Activated naive CD4-positive, alpha-beta T cell treated with anti-CD3 and anti-CD28 coated beads for 36 hours (primary cell): ENCODE measurements around the gene PIEZO1. TPM values are rescaled to one million over a fixed set of nuclear protein-coding genes. Genes with fewer than 3 reads are reported as not detected.
A peak's percentile ranks its signal among the peaks of the same experiment; 100 is the strongest.

Experiments used
- CTCF ChIA-PET: fragments of 350-600 bp; sonication (Branson Sonifier 250); formaldehyde crosslinking; loops from one replicate; lab custom pipeline; 2021; ENCODE audit warnings: antibody characterized with exemption; lab: Charles Lee
- DNase-seq: peaks from one replicate; pipeline ENCODE4 v3.0.0-alpha.2; 2020
- H3K27ac Mint-ChIP-seq: one replicate; pipeline ENCODE4 v1.8.0; 2021; ENCODE audit warnings: mild to moderate bottlenecking, mixed read lengths
- H3K27me3 Mint-ChIP-seq: one replicate; pipeline ENCODE4 v1.8.0; 2021; ENCODE audit warnings: low read depth, mixed read lengths
- H3K36me3 Mint-ChIP-seq: one replicate; pipeline ENCODE4 v1.8.0; 2021; ENCODE audit warnings: low read depth, mixed read lengths
- H3K4me1 Mint-ChIP-seq: one replicate; pipeline ENCODE4 v1.8.0; 2021; ENCODE audit warnings: low read depth, mixed read lengths
- H3K4me3 Mint-ChIP-seq: one replicate; pipeline ENCODE4 v1.8.0; 2021; ENCODE audit warnings: mild to moderate bottlenecking, moderate library complexity, mixed read lengths
- H3K9me3 Mint-ChIP-seq: one replicate; pipeline ENCODE4 v1.8.0; 2021; ENCODE audit warnings: mixed read lengths
- intact Hi-C: fragments of 100-400 bp; cut with micrococcal nuclease; formaldehyde crosslinking; loops from one replicate; pipeline ENCODE4 v1.15.1; 2023
- total RNA-seq, 2 experiments: library from RNA; stranded (reverse); gene quantifications; one replicate each; pipeline ENCODE4 v1.2.3, GENCODE V29; 2021

Gene PIEZO1
- total RNA-seq, 2 experiments from 2014 or later: 78.2 to 80.1 TPM

GRCh38 chr16:88700322-88700635, 84.7 kb downstream of the PIEZO1 start:
- intact Hi-C loops: loop anchor here (2.0 to 10.0 kb wide), 4 partner anchors 63 to 395 kb away; partner anchors contain the start of genes ACSF3, CDT1, IL17C and ZFPM1
- peak overlapping the region; percentile 98 for H3K27ac Mint-ChIP-seq
- peak overlapping the region; percentile 84 for H3K4me3 Mint-ChIP-seq
- CTCF ChIA-PET: interaction anchor here (1.1 kb wide), 1 partner anchor 8 kb away, joined by 3 read pairs; no protein-coding TSS in a partner anchor
- H3K9me3 Mint-ChIP-seq: no peaks in the 10 kb centered on the region
- H3K36me3 Mint-ChIP-seq: peaks cover 26% of the 10 kb centered on the region
- DNase-seq: no peak
- no peaks in the 10 kb centered on the region for H3K27me3 Mint-ChIP-seq
- H3K4me1 Mint-ChIP-seq: peaks cover 69% of the 10 kb centered on the region

- intact Hi-C loops: no loop called here
- H3K4me1 Mint-ChIP-seq: peaks cover 58% of the 10 kb centered on the region
- peaks cover 24% of the 10 kb centered on the region for H3K36me3 Mint-ChIP-seq
- no peak overlapping the region for H3K27ac Mint-ChIP-seq
- no peaks in the 10 kb centered on the region for H3K9me3 Mint-ChIP-seq
- no peak overlapping the region for H3K4me3 Mint-ChIP-seq
- CTCF ChIA-PET: interaction anchor here (1.8 kb wide), 1 partner anchor 12 kb away, joined by 6 read pairs; the partner anchor contains the start of gene SNAI3
- DNase-seq: no peak
- no peaks in the 10 kb centered on the region for H3K27me3 Mint-ChIP-seq
These were observed 85.8 kb downstream of the PIEZO1 start for GRCh38 chr16:88699180-88699579.

- intact Hi-C loops: no loop called here
These were observed 86.4 kb downstream of the PIEZO1 start for GRCh38 chr16:88698646-88699045.

DNA sequence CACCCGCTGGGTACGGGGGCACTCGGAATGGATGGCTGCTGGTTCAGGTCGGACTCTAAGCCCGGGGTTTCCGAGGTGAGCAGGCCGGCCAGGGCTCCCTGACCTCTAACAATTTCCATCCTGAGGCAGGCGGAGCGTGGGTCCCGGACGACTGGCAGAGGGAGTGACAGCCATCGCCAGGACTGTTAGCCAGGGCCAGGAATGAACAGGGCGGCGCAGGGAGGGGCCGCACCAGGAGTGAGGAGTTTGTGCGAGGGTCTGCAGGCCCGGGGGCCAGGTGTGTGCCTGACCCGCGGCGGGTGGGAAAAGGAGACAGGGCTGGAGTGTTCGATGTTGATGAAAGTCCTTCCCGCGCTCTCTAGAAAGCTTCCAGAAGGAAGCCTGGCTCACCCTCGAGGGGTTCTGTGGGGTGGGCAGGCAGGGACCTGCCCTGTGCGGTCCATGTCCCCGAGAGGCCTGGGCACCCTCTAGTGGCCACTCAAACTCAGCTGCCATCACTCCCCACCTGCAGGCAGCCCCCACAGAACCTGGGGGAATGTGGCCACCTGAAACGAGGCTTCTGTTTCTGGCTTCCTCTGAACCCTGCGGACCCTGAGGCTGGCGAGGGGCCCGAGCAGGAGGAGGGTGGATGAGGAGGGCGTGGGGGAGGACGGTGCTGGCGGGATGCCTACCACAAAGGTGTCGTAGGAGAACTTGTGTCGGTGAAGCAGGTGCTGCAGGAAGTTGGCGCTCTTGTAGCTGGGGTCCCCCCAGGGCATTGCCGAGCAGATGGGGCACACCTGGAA, 87.0 kb downstream of the PIEZO1 start:
- DNase-seq: peak; percentile 48

More at GRCh38 chr16:88698646-88699045, 86.4 kb downstream of the PIEZO1 start:
- Mint-ChIP-seq H3K36me3 (peaks cover 22% of the 10 kb centered on the region), H3K4me3 (no peak overlapping the region), H3K9me3 (no peaks in the 10 kb centered on the region), H3K4me1 (peaks cover 53% of the 10 kb centered on the region), H3K27ac (no peak overlapping the region), H3K27me3 (no peaks in the 10 kb centered on the region)
- no peak for DNase-seq
- CTCF ChIA-PET: interaction anchor here (0.6 to 1.8 kb wide), 2 partner anchors 12 to 811 kb away, joined by 3 to 6 read pairs; partner anchors contain the start of gene SNAI3

GRCh38 chr16:88697116-88697830, 87.7 kb downstream of the PIEZO1 start:
- no peak for DNase-seq
- intact Hi-C loops: no loop called here
- Mint-ChIP-seq H3K27me3 (no peaks in the 10 kb centered on the region), H3K4me1 (peaks cover 51% of the 10 kb centered on the region), H3K36me3 (peaks cover 15% of the 10 kb centered on the region), H3K27ac (no peak overlapping the region), H3K9me3 (no peaks in the 10 kb centered on the region), H3K4me3 (no peak overlapping the region)
- CTCF ChIA-PET: interaction anchor here (1.8 kb wide), 1 partner anchor 10 kb away, joined by 6 read pairs; the partner anchor contains the start of gene SNAI3

More for the DNA sequence above, 87.0 kb downstream of the PIEZO1 start:
- Mint-ChIP-seq H3K4me3 (no peak overlapping the region), H3K36me3 (peaks cover 19% of the 10 kb centered on the region), H3K27ac (no peak overlapping the region), H3K27me3 (no peaks in the 10 kb centered on the region), H3K4me1 (peaks cover 51% of the 10 kb centered on the region), H3K9me3 (no peaks in the 10 kb centered on the region)
- intact Hi-C loops: no loop called here
- CTCF ChIA-PET: interaction anchor here (0.6 to 1.8 kb wide), 2 partner anchors 11 to 812 kb away, joined by 3 to 6 read pairs; partner anchors contain the start of gene SNAI3

DNA sequence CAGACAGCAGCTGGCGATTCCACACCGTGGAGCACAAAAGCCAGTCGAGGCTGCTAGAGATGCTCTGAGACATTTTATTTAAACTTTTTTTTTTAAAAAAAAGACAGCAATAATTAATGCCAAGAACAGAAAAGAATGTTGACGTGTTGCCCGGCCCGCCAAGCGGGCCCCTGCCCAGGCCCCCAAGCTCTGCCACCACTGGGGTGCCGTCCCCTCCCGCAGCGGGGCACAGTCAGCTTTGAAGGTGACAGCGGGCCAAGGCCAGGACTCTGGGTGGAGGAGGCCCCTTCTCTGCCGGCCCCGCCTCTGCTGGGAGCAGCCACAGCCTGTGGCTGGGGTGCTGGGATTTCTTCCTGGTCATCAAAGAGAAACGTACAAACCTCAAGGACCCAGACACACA, 88.6 kb downstream of the PIEZO1 start:
- CTCF ChIA-PET: no interaction called here
- Mint-ChIP-seq H3K4me1 (peaks cover 51% of the 10 kb centered on the region), H3K4me3 (no peak overlapping the region), H3K27me3 (no peaks in the 10 kb centered on the region), H3K27ac (no peak overlapping the region), H3K9me3 (no peaks in the 10 kb centered on the region), H3K36me3 (peaks cover 15% of the 10 kb centered on the region)
- intact Hi-C loops: no loop called here
- no peak for DNase-seq

DNA sequence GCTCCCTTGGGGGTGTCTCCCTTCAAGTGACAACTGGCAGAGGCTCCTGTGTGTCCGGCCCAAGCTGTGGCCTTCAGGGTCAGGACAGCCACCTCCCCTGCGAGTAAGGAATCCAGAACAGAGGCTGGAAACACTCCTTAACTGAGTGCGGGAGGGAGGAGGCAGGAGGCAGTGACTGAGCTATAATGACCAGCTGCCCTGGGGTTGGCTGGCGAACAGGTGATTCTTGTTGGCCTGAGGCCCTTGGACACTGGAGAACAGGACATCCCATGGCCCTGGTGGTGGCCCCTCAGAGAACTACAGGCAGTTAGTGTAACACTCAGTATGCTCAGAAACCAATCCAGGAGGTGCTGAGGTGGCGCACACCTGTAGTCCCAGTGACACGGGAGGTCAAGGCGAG, 89.3 kb downstream of the PIEZO1 start:
- Mint-ChIP-seq H3K36me3 (peaks cover 12% of the 10 kb centered on the region), H3K9me3 (no peaks in the 10 kb centered on the region), H3K4me1 (peaks cover 56% of the 10 kb centered on the region), H3K4me3 (no peak overlapping the region), H3K27ac (no peak overlapping the region), H3K27me3 (no peaks in the 10 kb centered on the region)
- intact Hi-C loops: no loop called here
- DNase-seq: no peak
- CTCF ChIA-PET: no interaction called here

GRCh38 chr16:88695218-88695617, 89.8 kb downstream of the PIEZO1 start:
- intact Hi-C loops: no loop called here
- no peaks in the 10 kb centered on the region for H3K27me3 Mint-ChIP-seq
- no peak overlapping the region for H3K27ac Mint-ChIP-seq
- CTCF ChIA-PET: no interaction called here
- H3K9me3 Mint-ChIP-seq: no peaks in the 10 kb centered on the region
- no peak overlapping the region for H3K4me3 Mint-ChIP-seq
- peaks cover 12% of the 10 kb centered on the region for H3K36me3 Mint-ChIP-seq
- no peak for DNase-seq
- peaks cover 55% of the 10 kb centered on the region for H3K4me1 Mint-ChIP-seq

DNA sequence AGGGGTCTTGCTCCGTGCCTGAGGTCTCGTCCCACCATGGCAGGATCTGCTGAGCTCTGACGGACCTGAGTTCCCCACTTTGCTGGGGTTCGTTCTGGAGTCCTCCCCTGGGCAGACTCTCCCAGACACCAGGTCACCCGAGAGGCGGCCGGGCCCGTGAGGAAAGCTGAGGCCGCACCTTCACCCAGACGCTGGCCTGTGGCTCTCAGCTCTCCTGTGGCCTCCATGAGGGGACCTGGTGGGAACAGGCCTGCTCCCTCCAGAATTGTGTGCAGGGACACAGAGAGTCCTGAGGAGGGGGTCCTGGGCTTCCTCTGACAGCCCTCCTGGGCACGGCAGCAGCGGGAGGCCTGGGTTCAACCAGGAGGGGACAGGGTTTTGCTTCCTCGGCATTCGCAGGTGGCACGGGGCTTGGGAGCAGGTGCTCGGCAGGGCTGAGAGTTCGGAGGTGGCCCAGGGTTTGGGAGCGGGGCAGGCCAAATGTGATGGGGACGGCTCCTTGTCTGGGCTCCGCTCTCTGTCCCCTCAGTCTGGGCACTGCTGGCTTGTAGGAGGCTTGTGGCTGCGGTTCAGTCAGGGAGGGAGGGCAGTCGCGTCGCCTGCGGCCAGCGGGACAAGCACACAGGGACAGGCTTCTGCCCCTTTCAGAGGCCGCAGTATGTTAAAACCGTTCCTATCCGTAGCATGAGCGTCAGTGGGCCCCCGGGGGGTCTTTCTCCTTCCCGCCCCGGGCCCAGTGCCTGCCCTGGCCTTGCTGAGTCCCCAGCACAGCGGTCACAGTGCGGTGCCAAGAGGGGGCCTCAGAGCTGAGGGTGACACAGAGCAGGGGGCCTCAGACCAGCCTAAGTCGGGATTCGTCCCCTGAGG, 90.6 kb downstream of the PIEZO1 start:
- Mint-ChIP-seq H3K4me3 (no peak overlapping the region), H3K4me1 (peaks cover 48% of the 10 kb centered on the region), H3K27me3 (no peaks in the 10 kb centered on the region), H3K9me3 (no peaks in the 10 kb centered on the region), H3K27ac (no peak overlapping the region), H3K36me3 (peaks cover 9% of the 10 kb centered on the region)
- intact Hi-C loops: no loop called here
- DNase-seq: no peak
- CTCF ChIA-PET: no interaction called here

DNA sequence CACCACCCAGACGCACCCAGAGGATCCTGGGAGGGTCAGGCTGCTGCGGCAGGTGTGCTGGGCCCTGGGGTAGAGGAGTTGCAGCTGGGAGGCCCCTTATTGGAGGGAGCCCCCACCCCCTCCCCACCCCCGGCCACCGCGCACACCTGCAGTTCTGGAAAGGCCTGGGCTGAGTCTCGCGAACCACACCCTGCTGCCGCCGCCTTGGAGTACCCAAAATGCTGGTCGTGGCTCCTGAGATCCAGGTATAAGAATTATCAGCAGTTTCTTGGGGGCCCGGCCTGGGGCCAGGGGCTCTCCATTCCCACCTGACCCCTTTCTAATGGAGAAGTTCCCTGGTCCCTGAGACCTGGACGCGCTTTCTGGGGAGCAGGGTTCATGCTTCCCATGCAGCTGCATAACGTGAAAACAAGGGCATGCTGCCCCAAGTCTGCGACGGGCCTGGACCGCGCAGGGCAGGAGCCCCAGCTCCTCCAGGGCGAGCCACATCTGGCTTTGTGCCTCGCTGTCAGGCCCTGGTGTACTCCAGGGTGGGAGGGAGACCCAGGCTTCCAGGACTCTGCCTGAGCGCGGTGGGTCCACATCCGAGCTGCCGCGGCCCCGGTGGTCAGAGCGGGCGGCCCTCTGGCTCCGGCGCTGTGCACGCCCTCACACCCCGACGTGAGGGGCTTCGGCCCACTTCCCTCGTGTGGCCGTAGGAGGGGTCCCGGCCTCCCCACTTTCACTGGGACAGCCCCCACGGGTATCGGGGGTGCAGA, 91.4 kb downstream of the PIEZO1 start:
- no peak for DNase-seq
- H3K4me1 Mint-ChIP-seq: peaks cover 47% of the 10 kb centered on the region
- H3K9me3 Mint-ChIP-seq: no peaks in the 10 kb centered on the region
- intact Hi-C loops: no loop called here
- no peak overlapping the region for H3K27ac Mint-ChIP-seq
- H3K4me3 Mint-ChIP-seq: no peak overlapping the region
- peaks cover 8% of the 10 kb centered on the region for H3K36me3 Mint-ChIP-seq
- no peaks in the 10 kb centered on the region for H3K27me3 Mint-ChIP-seq
- CTCF ChIA-PET: no interaction called here

- Mint-ChIP-seq H3K4me3 (no peak overlapping the region), H3K9me3 (no peaks in the 10 kb centered on the region), H3K27ac (no peak overlapping the region), H3K27me3 (no peaks in the 10 kb centered on the region), H3K4me1 (peaks cover 41% of the 10 kb centered on the region), H3K36me3 (peaks cover 3% of the 10 kb centered on the region)
- CTCF ChIA-PET: interaction anchor here (0.9 to 1.5 kb wide), 2 partner anchors 8 to 12 kb away, joined by 3 read pairs; no protein-coding TSS in a partner anchor
- peak; percentile 20 for DNase-seq
- intact Hi-C loops: no loop called here
These were observed 92.2 kb downstream of the PIEZO1 start for GRCh38 chr16:88692861-88693260.
